GM12878 (cell line): ENCODE measurements around the gene B3GALT5. TPM values are rescaled to one million over a fixed set of nuclear protein-coding genes. Genes with fewer than 3 reads are reported as not detected.

ENCODE experiments used
- ATAC-seq: fragments of 200-7000 bp; cut with Tn5 transposase; 3 replicates; pipeline ENCODE4 v1.9.1; 2020; ENCODE audit warnings: mild to moderate bottlenecking, moderate library complexity
- BruUV-seq: library from RNA; stranded (reverse); fragments of 400-500 nt; replicated peaks from 2 replicates; lab custom pipeline; 2021; lab: Mats Ljungman, UMichigan
- CTCF ChIA-PET: fragments of 300-600 bp; sonication (Branson Sonifier 250); formaldehyde crosslinking; extraction: SDS; loops from one replicate; lab custom pipeline; 2021; ENCODE audit warnings: inconsistent platforms; lab: Yijun Ruan, JAX
- POLR2A ChIA-PET: fragments of 350-600 bp; formaldehyde crosslinking; extraction: SDS; loops from one replicate; lab custom pipeline; 2021; ENCODE audit warnings: inconsistent platforms; lab: Charles Lee
- RAD21 ChIA-PET: fragments of 300-600 bp; sonication (Branson Sonifier 250); formaldehyde crosslinking; loops from one replicate; lab custom pipeline; 2023; ENCODE audit warnings: antibody characterized with exemption; ENCODE audit not compliant: unreplicated experiment; lab: Charles Lee
- SMC1A ChIA-PET: fragments of 300-600 bp; sonication (Branson Sonifier 250); formaldehyde crosslinking; loops from one replicate; lab custom pipeline; 2023; ENCODE audit not compliant: unreplicated experiment, uncharacterized antibody; lab: Charles Lee
- DNase-seq: peaks from one replicate; pipeline ENCODE4 v3.0.0-alpha.2; 2011; ENCODE audit warnings: low read depth, low spot score
- FAIRE-seq: peaks from 3 replicates; lab custom pipeline; 2011; peaks lifted over from hg19 to GRCh38; lab: Jason Lieb, UNC
- H2AFZ ChIP-seq: 2 replicates; pipeline ENCODE4 v1.6.0; 2011; ENCODE audit warnings: low read depth, low read length, control low read depth; ENCODE audit not compliant: control insufficient read depth
- H3K27ac ChIP-seq: 2 replicates; pipeline ENCODE4 v1.5.1; 2011; ENCODE audit warnings: control low read depth; ENCODE audit not compliant: control insufficient read depth, insufficient read depth
- H3K27me3 ChIP-seq, 2 experiments: replicated peaks in 1 of 2; 2 replicates each; pipeline versions ENCODE4 v1.6.0 to v1.6.1; 2011; ENCODE audit warnings: low read length in 1 of 2; ENCODE audit not compliant: control insufficient read depth in 2 of 2, insufficient read depth in 2 of 2
- H3K36me3 ChIP-seq, 2 experiments: 2 replicates each; pipeline ENCODE4 v1.5.1; 2011; ENCODE audit warnings: low read length in 1 of 2; ENCODE audit not compliant: control insufficient read depth in 2 of 2, insufficient read depth in 2 of 2
- H3K4me1 ChIP-seq: 2 replicates; pipeline ENCODE4 v1.6.1; 2011; ENCODE audit warnings: mild to moderate bottlenecking, low read length, moderate library complexity, mixed read lengths; ENCODE audit not compliant: control insufficient read depth, insufficient read depth
- H3K4me2 ChIP-seq: 2 replicates; pipeline ENCODE4 v1.6.0; 2011; ENCODE audit warnings: control low read depth; ENCODE audit not compliant: control insufficient read depth, insufficient read depth
- H3K4me3 ChIP-seq: fragments of 200-600 bp; sonication (generic); 2 replicates; pipeline ENCODE4 v1.5.1; 2016
- H3K79me2 ChIP-seq: 2 replicates; pipeline ENCODE4 v1.6.0; 2011; ENCODE audit warnings: low read length; ENCODE audit not compliant: control insufficient read depth, insufficient read depth
- H3K9ac ChIP-seq: 2 replicates; pipeline ENCODE4 v1.8.0; 2011; ENCODE audit warnings: low read length, control low read depth, mixed read lengths; ENCODE audit not compliant: control insufficient read depth, insufficient read depth
- H3K9me3 ChIP-seq: replicated peaks from 3 replicates; pipeline ENCODE4 v1.5.1; 2011; ENCODE audit warnings: mild to moderate bottlenecking, low read length; ENCODE audit not compliant: control insufficient read depth, insufficient read depth
- H4K20me1 ChIP-seq: 2 replicates; pipeline ENCODE4 v1.6.0; 2011; ENCODE audit not compliant: control insufficient read depth, insufficient read depth
- CREB1 ChIP-seq: IDR thresholded peaks from 2 replicates; pipeline ENCODE4 v1.6.1; 2012; ENCODE audit warnings: low read depth, mild to moderate bottlenecking, inconsistent platforms
- FOXK2 ChIP-seq: fragments of 450-650 bp; IDR thresholded peaks from 2 replicates; pipeline ENCODE4 v1.6.1; 2017; ENCODE audit warnings: mild to moderate bottlenecking, moderate library complexity
- KDM1A ChIP-seq: fragments of 200-600 bp; sonication (generic); IDR thresholded peaks from 2 replicates; pipeline ENCODE4 v1.6.1; 2016; ENCODE audit warnings: borderline replicate concordance
- LARP7 ChIP-seq: fragments of 450-650 bp; IDR thresholded peaks from 2 replicates; pipeline ENCODE4 v1.6.1; 2017; ENCODE audit warnings: mild to moderate bottlenecking
- RELA ChIP-seq: fragments of 450-650 bp; IDR thresholded peaks from 2 replicates; pipeline ENCODE4 v1.8.0; 2014; ENCODE audit warnings: borderline replicate concordance; ENCODE audit not compliant: partially characterized antibody
- WGBS: methylation state at CpG from one replicate; pipeline ENCODE4 v1.1.6; 2016; ENCODE audit warnings: low lambda C conversion rate; ENCODE audit not compliant: insufficient replicate concordance, insufficient coverage; ENCODE audit errors: missing lambda C conversion rate; 5-methylcytosine and 5-hydroxymethylcytosine counted together
- in situ Hi-C: fragments of 300-500 bp; cut with MboI; formaldehyde crosslinking; loops from 9 replicates; pipeline ENCODE4 v1.14.3; 2018; ENCODE audit warnings: mixed read lengths
- intact Hi-C: fragments of 100-400 bp; cut with micrococcal nuclease; formaldehyde crosslinking; loops from one replicate; pipeline ENCODE4 v1.14.2; 2022; ENCODE audit not compliant: unreplicated experiment
- polyA plus RNA-seq, 11 experiments: library from polyadenylated mRNA; depleted of rRNA in 4 of 11; unstranded in 6 of 11; stranded (reverse) in 5 of 11; fragments of >200 nt; fragmentation: Nextera tagmentation in 4 of 11; fragmentation: Illumina TruSeq in 1 of 11; extraction: Ambion mirVana in 4 of 11; extraction: Trizol in 1 of 11; gene quantifications; 1 replicate in 1 of 11; 2 replicates in 10 of 11; pipeline versions ENCODE4 v1.2.1 to v1.2.3, GENCODE V29; 2011 to 2016; ENCODE audit warnings: inconsistent platforms in 2 of 11, missing spikeins in 2 of 11, low read depth in 1 of 11
- total RNA-seq, 4 experiments: library from RNA; depleted of rRNA in 3 of 4; stranded (reverse); fragments of >200 nt in 3 of 4; fragmentation: Illumina TruSeq in 1 of 4; extraction: Trizol in 1 of 4; gene quantifications; 2 replicates each; pipeline versions ENCODE4 v1.2.1 to v1.2.3, GENCODE V29; 2013 to 2021
- TF ChIP-seq, protein P1 (sequence below): IDR thresholded peaks from 2 replicates; pipeline ENCODE4 v1.6.1; 2011; ENCODE audit warnings: mild to moderate bottlenecking, low read depth, low read length, moderate library complexity; ENCODE audit not compliant: insufficient replicate concordance
- TF ChIP-seq, protein P2 (sequence below): fragments of 150-350 bp; IDR thresholded peaks from 2 replicates; pipeline ENCODE4 v1.6.1; 2016; ENCODE audit warnings: low read depth, low read length
- TF ChIP-seq, protein P3 (sequence below): fragments of 450-650 bp; IDR thresholded peaks from 2 replicates; pipeline ENCODE4 v1.6.1; 2017; ENCODE audit warnings: antibody characterized with exemption, mild to moderate bottlenecking, moderate library complexity

B3GALT5 gene
- total and polyA plus RNA-seq, 10 of the 15 experiments (the other 5 are each of a cell fraction or from before 2014, with no cell fraction given) = 0.03 to 0.04 TPM; not detected in 8

- 54% methylated on average over 3 of the region's 3 CpGs for WGBS
- Histone ChIP-seq H3K9me3 (no peaks in the 10 kb centered on the region; the same call in 2 of the 3 replicates), H4K20me1 (no peaks in the 10 kb centered on the region), H3K79me2 (no peaks in the 10 kb centered on the region)
- intact Hi-C loops = no loop called here
- ATAC-seq (no peak), DNase-seq (no peak)
- CTCF ChIA-PET = no interaction called here
- TF ChIP-seq, protein P1, sequence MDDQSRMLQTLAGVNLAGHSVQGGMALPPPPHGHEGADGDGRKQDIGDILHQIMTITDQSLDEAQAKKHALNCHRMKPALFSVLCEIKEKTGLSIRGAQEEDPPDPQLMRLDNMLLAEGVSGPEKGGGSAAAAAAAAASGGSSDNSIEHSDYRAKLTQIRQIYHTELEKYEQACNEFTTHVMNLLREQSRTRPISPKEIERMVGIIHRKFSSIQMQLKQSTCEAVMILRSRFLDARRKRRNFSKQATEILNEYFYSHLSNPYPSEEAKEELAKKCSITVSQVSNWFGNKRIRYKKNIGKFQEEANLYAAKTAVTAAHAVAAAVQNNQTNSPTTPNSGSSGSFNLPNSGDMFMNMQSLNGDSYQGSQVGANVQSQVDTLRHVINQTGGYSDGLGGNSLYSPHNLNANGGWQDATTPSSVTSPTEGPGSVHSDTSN = no peak
- TF ChIP-seq FOXK2 (no peak), CREB1 (no peak), LARP7 (no peak), KDM1A (no peak), RELA (no peak)
- TF ChIP-seq, protein P2, sequence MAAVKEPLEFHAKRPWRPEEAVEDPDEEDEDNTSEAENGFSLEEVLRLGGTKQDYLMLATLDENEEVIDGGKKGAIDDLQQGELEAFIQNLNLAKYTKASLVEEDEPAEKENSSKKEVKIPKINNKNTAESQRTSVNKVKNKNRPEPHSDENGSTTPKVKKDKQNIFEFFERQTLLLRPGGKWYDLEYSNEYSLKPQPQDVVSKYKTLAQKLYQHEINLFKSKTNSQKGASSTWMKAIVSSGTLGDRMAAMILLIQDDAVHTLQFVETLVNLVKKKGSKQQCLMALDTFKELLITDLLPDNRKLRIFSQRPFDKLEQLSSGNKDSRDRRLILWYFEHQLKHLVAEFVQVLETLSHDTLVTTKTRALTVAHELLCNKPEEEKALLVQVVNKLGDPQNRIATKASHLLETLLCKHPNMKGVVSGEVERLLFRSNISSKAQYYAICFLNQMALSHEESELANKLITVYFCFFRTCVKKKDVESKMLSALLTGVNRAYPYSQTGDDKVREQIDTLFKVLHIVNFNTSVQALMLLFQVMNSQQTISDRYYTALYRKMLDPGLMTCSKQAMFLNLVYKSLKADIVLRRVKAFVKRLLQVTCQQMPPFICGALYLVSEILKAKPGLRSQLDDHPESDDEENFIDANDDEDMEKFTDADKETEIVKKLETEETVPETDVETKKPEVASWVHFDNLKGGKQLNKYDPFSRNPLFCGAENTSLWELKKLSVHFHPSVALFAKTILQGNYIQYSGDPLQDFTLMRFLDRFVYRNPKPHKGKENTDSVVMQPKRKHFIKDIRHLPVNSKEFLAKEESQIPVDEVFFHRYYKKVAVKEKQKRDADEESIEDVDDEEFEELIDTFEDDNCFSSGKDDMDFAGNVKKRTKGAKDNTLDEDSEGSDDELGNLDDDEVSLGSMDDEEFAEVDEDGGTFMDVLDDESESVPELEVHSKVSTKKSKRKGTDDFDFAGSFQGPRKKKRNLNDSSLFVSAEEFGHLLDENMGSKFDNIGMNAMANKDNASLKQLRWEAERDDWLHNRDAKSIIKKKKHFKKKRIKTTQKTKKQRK = no peak
- TF ChIP-seq, protein P3, sequence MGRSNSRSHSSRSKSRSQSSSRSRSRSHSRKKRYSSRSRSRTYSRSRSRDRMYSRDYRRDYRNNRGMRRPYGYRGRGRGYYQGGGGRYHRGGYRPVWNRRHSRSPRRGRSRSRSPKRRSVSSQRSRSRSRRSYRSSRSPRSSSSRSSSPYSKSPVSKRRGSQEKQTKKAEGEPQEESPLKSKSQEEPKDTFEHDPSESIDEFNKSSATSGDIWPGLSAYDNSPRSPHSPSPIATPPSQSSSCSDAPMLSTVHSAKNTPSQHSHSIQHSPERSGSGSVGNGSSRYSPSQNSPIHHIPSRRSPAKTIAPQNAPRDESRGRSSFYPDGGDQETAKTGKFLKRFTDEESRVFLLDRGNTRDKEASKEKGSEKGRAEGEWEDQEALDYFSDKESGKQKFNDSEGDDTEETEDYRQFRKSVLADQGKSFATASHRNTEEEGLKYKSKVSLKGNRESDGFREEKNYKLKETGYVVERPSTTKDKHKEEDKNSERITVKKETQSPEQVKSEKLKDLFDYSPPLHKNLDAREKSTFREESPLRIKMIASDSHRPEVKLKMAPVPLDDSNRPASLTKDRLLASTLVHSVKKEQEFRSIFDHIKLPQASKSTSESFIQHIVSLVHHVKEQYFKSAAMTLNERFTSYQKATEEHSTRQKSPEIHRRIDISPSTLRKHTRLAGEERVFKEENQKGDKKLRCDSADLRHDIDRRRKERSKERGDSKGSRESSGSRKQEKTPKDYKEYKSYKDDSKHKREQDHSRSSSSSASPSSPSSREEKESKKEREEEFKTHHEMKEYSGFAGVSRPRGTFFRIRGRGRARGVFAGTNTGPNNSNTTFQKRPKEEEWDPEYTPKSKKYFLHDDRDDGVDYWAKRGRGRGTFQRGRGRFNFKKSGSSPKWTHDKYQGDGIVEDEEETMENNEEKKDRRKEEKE = no peak
- TF ChIP-seq, all 136 proteins: peak for 0
- no peak overlapping the region for H2AFZ ChIP-seq
- no TSS peak for BruUV-seq
- SMC1A ChIA-PET = no interaction called here
- no peaks in the 10 kb centered on the region for H3K4me1 ChIP-seq
- H3K9ac ChIP-seq = no peak overlapping the region
- no peak overlapping the region for H3K4me3 ChIP-seq
- no peak for FAIRE-seq
- RAD21 ChIA-PET = no interaction called here
- POLR2A ChIA-PET = no interaction called here
- H3K27me3 ChIP-seq = no peaks in the 10 kb centered on the region
- no peak overlapping the region for H3K4me2 ChIP-seq
- in situ Hi-C loops = no loop called here
- H3K36me3 ChIP-seq = no peaks in the 10 kb centered on the region
- H3K27ac ChIP-seq = no peak overlapping the region
Measured at GRCh38 chr21:39651206-39651605, 38.5 kb downstream of the B3GALT5 start.
